Activated B cell treated with CpG ODN at 0.5 μM for 24 hours (primary cell): ENCODE results near the gene MLLT1. TPM values are rescaled to one million over a fixed set of nuclear protein-coding genes. Genes with fewer than 3 reads are reported as not detected.

Experiments
- ATAC-seq: fragments of 200-7000 bp; cut with Tn5 transposase; one replicate; pipeline ENCODE4 v1.10.0; 2021; ENCODE audit warnings: low read depth, mild to moderate bottlenecking, moderate library complexity
- CTCF ChIA-PET: fragments of 350-600 bp; sonication (Branson Sonifier 250); formaldehyde crosslinking; loops from one replicate; lab custom pipeline; 2021; ENCODE audit warnings: antibody characterized with exemption; lab: Charles Lee
- POLR2A ChIA-PET: fragments of 350-600 bp; sonication (Branson Sonifier 250); formaldehyde crosslinking; loops from one replicate; lab custom pipeline; 2021; ENCODE audit warnings: antibody characterized with exemption; lab: Charles Lee
- DNase-seq: peaks from one replicate; pipeline ENCODE4 v3.0.0; 2022
- H3K27ac Mint-ChIP-seq: one replicate; pipeline ENCODE4 v1.8.0; 2020; ENCODE audit warnings: mixed read lengths
- H3K27me3 Mint-ChIP-seq: one replicate; pipeline ENCODE4 v1.8.0; 2021; ENCODE audit warnings: mixed read lengths
- H3K36me3 Mint-ChIP-seq: one replicate; pipeline ENCODE4 v1.8.0; 2021; ENCODE audit warnings: low read depth, mixed read lengths
- H3K4me1 Mint-ChIP-seq: one replicate; pipeline ENCODE4 v1.8.0; 2021; ENCODE audit warnings: mixed read lengths
- H3K4me3 Mint-ChIP-seq: one replicate; pipeline ENCODE4 v1.8.0; 2020; ENCODE audit warnings: mild to moderate bottlenecking, mixed read lengths
- H3K9me3 Mint-ChIP-seq: one replicate; pipeline ENCODE4 v1.8.0; 2020; ENCODE audit warnings: mixed read lengths
- CTCF ChIP-seq: fragments of 200-600 bp; IDR thresholded peaks from one replicate; pipeline ENCODE4 v1.8.0; 2022; ENCODE audit warnings: antibody characterized with exemption, mild to moderate bottlenecking
- intact Hi-C: fragments of 100-400 bp; cut with micrococcal nuclease; formaldehyde crosslinking; loops from one replicate; pipeline ENCODE4 v1.15.1; 2024
- total RNA-seq: library from RNA; stranded (reverse); gene quantifications from 2 replicates; pipeline ENCODE4 v1.2.3, GENCODE V29; 2022

MLLT1 gene
- total RNA-seq, 1 donor from 2014 or later = 41.3 TPM

- no peak for TF ChIP-seq CTCF
- H3K9me3 Mint-ChIP-seq = no peaks in the 10 kb centered on the region
- no peaks in the 10 kb centered on the region for H3K27me3 Mint-ChIP-seq
- H3K4me1 Mint-ChIP-seq = no peaks in the 10 kb centered on the region
- no peak overlapping the region for H3K4me3 Mint-ChIP-seq
- intact Hi-C loops = loop anchor here (5.0 kb wide), 2 partner anchors 300 to 520 kb away; partner anchors contain the start of genes GPR108 and TRIP10
- peaks cover 23% of the 10 kb centered on the region for H3K36me3 Mint-ChIP-seq
- CTCF ChIA-PET = interaction anchor here (1.9 to 2.5 kb wide), 2 partner anchors 288 to 646 kb away, joined by 6 to 14 read pairs; no protein-coding TSS in a partner anchor
- DNase-seq = no peak
- no peak overlapping the region for H3K27ac Mint-ChIP-seq
- ATAC-seq = no peak
- POLR2A ChIA-PET = no interaction called here
These were observed 62.6 kb downstream of the MLLT1 start for GRCh38 chr19:6216996-6217751.

DNA sequence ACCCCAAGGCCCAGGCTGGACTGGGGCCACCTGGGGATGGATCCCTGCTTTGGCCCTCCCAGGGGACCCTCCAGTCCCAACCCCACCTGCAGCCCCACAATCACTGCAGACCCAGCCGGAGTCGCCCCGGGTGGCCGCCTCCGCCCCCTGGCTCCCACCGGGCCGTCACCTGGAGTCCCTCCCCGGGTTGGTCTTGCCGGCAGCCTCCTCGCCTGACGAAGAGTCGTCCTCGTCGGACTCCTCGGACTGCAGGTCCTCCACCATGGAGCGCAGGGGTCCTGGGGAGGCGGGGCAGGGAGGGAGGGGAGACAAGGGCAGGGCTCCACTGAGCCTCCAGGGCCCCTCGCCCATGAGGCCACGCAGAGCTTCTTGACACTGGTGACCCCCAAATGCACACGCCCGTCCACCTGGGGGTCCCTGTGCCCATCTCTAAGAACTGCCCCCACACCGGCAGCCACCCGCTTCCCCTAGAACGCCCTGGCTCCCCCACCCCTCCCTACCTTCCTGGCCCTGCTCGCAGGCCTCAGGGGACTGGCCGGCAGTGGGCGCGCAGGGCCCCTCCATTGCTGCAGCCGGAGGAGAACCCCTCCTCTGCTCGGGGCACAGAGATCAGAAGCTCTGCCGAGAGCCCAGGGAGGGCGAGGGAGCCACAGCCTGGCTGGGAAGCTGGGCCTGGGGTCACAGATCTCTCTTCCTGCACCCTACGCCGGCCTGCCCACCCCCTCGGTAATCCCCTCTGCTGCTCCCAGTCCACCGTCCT is 63.4 kb downstream of the MLLT1 start:
- DNase-seq (no peak), ATAC-seq (no peak)
- no peak for TF ChIP-seq CTCF
- no peaks in the 10 kb centered on the region for H3K9me3 Mint-ChIP-seq
- ChIA-PET CTCF (no interaction called here), POLR2A (no interaction called here)
- H3K27me3 Mint-ChIP-seq = no peaks in the 10 kb centered on the region
- no peak overlapping the region for H3K27ac Mint-ChIP-seq
- H3K4me1 Mint-ChIP-seq = no peaks in the 10 kb centered on the region
- intact Hi-C loops = loop anchor here (5.0 kb wide), 2 partner anchors 301 to 521 kb away; partner anchors contain the start of genes GPR108 and TRIP10
- H3K4me3 Mint-ChIP-seq = no peak overlapping the region
- H3K36me3 Mint-ChIP-seq = peaks cover 22% of the 10 kb centered on the region

DNA sequence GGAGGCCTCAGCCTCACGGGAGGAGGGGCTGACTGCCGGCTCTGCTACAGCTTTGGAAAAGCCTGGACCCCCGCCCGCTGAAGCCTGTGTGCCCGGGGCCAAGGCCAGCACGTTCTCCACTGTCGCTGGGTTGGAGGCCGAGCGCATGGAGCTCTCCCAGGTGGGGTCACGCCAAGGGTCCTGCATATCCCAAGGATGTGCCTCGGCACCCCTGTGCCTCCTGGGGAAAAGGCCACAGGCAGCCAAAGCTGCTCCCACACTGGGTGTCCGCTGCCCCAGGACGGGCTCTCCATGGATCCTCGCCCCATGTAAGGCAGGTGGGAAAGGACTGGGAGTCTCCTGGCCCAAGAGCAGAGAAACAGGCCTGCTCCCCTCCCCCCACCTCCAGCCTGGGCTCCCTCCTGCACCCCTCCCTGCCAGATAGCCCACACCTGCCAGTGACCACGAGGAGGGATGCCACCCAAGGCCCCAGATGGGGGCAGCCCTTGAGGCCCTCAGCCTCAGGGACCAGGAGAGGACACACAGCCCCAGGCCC is 64.0 kb downstream of the MLLT1 start:
- ChIA-PET POLR2A (no interaction called here), CTCF (no interaction called here)
- DNase-seq (no peak), ATAC-seq (no peak)
- H3K4me3 Mint-ChIP-seq = no peak overlapping the region
- intact Hi-C loops = loop anchor here (5.0 kb wide), 2 partner anchors 302 to 522 kb away; partner anchors contain the start of genes GPR108 and TRIP10
- H3K9me3 Mint-ChIP-seq = no peaks in the 10 kb centered on the region
- TF ChIP-seq CTCF = no peak
- H3K27ac Mint-ChIP-seq = no peak overlapping the region
- H3K36me3 Mint-ChIP-seq = peaks cover 25% of the 10 kb centered on the region
- H3K27me3 Mint-ChIP-seq = no peaks in the 10 kb centered on the region
- H3K4me1 Mint-ChIP-seq = no peaks in the 10 kb centered on the region

- Mint-ChIP-seq H3K4me3 (no peak overlapping the region), H3K27me3 (no peaks in the 10 kb centered on the region), H3K4me1 (no peaks in the 10 kb centered on the region), H3K36me3 (peaks cover 25% of the 10 kb centered on the region), H3K9me3 (no peaks in the 10 kb centered on the region), H3K27ac (no peak overlapping the region)
- TF ChIP-seq CTCF = no peak
- ATAC-seq (no peak), DNase-seq (no peak)
- CTCF ChIA-PET = no interaction called here
- POLR2A ChIA-PET = no interaction called here
- intact Hi-C loops = loop anchor here (5.0 kb wide), 2 partner anchors 302 to 522 kb away; partner anchors contain the start of genes GPR108 and TRIP10
These were observed 64.8 kb downstream of the MLLT1 start for GRCh38 chr19:6214881-6215541.
